GM21786 (cell line): Measurements from ENCODE around the gene PECR.

ENCODE experiments used
- ATAC-seq: cut with Tn5 transposase; IDR thresholded peaks from one replicate; pipeline ENCODE4 v1.9.1; 2021; ENCODE audit not compliant: unreplicated experiment

Gene PECR

GRCh38 chr2:216081487-216082116, at the start of gene PECR, which contains the start of gene TMEM169:
TSS of gene PECR (minus strand) at chr2:216081809. CDS start at chr2:216081741, 68 bp downstream.
TSS of gene TMEM169 (plus strand) at chr2:216081919. CDS start at chr2:216095964, 14,045 bp downstream.
- peak; percentile 92 for ATAC-seq

GRCh38 chr2:216130346-216130971, 48.9 kb upstream of the PECR start:
- no peak for ATAC-seq

GRCh38 chr2:216126943-216127342, 45.3 kb upstream of the PECR start:
- ATAC-seq, result no peak

- ATAC-seq, result no peak
Observed at GRCh38 chr2:216121255-216121654, 39.6 kb upstream of the PECR start.

- no peak for ATAC-seq
Observed at GRCh38 chr2:216119986-216120385, 38.4 kb upstream of the PECR start.

- ATAC-seq, result no peak
Observed at GRCh38 chr2:216119146-216119545, 37.5 kb upstream of the PECR start.

- ATAC-seq, result no peak
Observed at GRCh38 chr2:216118474-216118873, 36.9 kb upstream of the PECR start.

GRCh38 chr2:216117561-216118340, 36.1 kb upstream of the PECR start:
- ATAC-seq, result no peak

- ATAC-seq, result no peak
Observed at GRCh38 chr2:216116418-216116817, 34.8 kb upstream of the PECR start.

GRCh38 chr2:216114714-216115531, 33.3 kb upstream of the PECR start:
- peak; percentile 44 for ATAC-seq

GRCh38 chr2:216114382-216114713, 32.7 kb upstream of the PECR start:
- no peak for ATAC-seq

GRCh38 chr2:216113572-216113971, 32.0 kb upstream of the PECR start:
- ATAC-seq, result peak; percentile 73

GRCh38 chr2:216112926-216113325, 31.3 kb upstream of the PECR start:
- no peak for ATAC-seq

- no peak for ATAC-seq
Observed at GRCh38 chr2:216111122-216111521, 29.5 kb upstream of the PECR start.

GRCh38 chr2:216110620-216111019, 29.0 kb upstream of the PECR start:
- ATAC-seq, result no peak

GRCh38 chr2:216109962-216110614, 28.5 kb upstream of the PECR start:
- no peak for ATAC-seq

GRCh38 chr2:216108967-216109921, 27.6 kb upstream of the PECR start, which contains the start of gene XRCC5:
TSS of gene XRCC5 (plus strand) at chr2:216109348. CDS start at chr2:216109437, 89 bp downstream.
- ATAC-seq, result peak; percentile 36

- no peak for ATAC-seq
Observed at GRCh38 chr2:216108310-216108966, 26.8 kb upstream of the PECR start.

GRCh38 chr2:216107760-216108159, 26.2 kb upstream of the PECR start:
- ATAC-seq, result no peak
